ENCODE measurements around the gene NLGN4Y. TPM values are rescaled to one million over a fixed set of nuclear protein-coding genes. Genes with fewer than 3 reads are reported as not detected.

Gene NLGN4Y
- total and polyA plus RNA-seq, 7 donors: 0.30 to 0.65 (median 0.46) TPM; not detected in 4

DNA sequence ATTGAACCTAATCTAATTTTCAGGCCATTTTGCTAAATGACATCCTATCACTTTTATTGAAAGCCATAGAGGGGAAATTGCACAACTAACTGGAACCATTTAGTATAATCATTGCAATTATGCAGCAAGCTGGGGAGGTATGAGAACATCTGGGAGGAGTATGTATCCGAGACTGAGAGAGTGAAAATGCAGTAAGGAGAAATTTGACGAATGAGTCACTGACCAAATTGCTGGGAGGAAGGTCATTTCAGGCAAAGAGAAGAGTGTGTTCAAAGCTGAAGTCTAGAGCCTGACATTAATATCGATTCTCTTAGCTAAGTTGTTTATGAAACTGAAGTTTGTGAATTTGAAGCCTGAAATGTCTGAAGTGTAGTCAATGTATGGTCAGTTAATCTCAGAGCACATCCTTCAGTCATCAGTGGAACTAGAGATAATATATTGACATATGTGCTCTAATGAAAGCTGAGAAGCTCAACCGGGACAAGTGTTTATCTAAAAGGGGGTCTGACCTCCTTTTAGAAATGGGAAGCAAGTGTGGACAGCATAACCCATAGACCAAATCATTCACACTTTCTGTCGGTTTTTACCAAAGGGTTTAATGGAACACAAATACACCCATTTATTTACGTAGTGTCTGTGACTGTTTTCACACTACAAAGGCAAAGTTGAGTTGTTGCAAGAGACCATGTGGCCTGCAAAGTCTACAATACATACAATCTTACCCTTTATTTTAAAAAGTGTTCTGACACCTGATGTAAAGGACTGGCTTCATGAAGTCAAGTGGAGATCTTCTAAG lies 120.0 kb downstream of the NLGN4Y start:
- Histone ChIP-seq H3K27me3 (ENCODE audit: insufficient read depth in 3 of 3, low read length in 2 of 3) (no peaks in the 10 kb centered on the region), H3K4me3 (no peak overlapping the region), H3K4me1 (no peaks in the 10 kb centered on the region), H3K27ac (no peak overlapping the region), H3K36me3 (ENCODE audit: insufficient read depth in 1 of 2, low read depth in 1 of 2) (no peaks in the 10 kb centered on the region), H3K9me3 (no peaks in the 10 kb centered on the region)
- 41 to 51% methylated on average over 6 of the region's 6 CpGs; no CpG with 5 or more reads in 1 of the 3 donors for WGBS, 3 donors
- ATAC-seq: no peak
- DNase-seq: no peak
- no peak for TF ChIP-seq CTCF (IDR thresholded peaks at IDR 0.05)
- intact Hi-C loops (cut with DNase I): no loop called here

DNA sequence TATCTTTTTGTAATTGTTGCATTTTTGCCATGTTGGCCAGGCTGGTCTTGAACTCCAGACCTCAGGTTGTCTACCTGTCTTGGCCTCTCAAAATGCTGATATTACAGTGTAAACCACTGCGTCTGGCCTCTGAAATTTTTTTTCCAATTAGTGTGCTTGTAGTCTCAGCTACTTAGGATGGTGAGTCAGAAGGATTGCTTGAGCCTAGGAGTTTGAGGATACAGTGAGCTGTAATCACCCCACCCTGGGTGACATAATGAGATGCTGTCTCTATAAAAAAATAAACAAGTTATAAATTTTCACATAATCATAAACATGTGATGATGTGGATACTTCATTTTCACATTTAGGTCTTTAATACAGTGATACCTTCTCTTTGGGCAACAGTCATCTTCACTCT lies 154.9 kb downstream of the NLGN4Y start:
- no peak for DNase-seq
- no peaks in the 10 kb centered on the region for H3K27me3 ChIP-seq (ENCODE audit: insufficient read depth in 3 of 3, low read length in 2 of 3)
- no peaks in the 10 kb centered on the region for H3K9me3 ChIP-seq
- TF ChIP-seq CTCF (IDR thresholded peaks at IDR 0.05): no peak
- no peak for ATAC-seq
- intact Hi-C loops (cut with DNase I): no loop called here
- no peaks in the 10 kb centered on the region for H3K4me1 ChIP-seq
- H3K27ac ChIP-seq: no peak overlapping the region
- H3K4me3 ChIP-seq: no peak overlapping the region
- no peaks in the 10 kb centered on the region for H3K36me3 ChIP-seq (ENCODE audit: insufficient read depth in 1 of 2, low read depth in 1 of 2)
- WGBS, 3 donors: 84 to 92% methylated on average over 1 of the region's 1 CpG; no CpG with 5 or more reads in 1 of the 3 donors

GRCh38 chrY:14694543-14694942 lies 170.2 kb downstream of the NLGN4Y start:
- H3K27me3 ChIP-seq (ENCODE audit: insufficient read depth in 3 of 3, low read length in 2 of 3): no peaks in the 10 kb centered on the region
- H3K27ac ChIP-seq: no peak overlapping the region
- no peak overlapping the region for H3K4me3 ChIP-seq
- H3K36me3 ChIP-seq (ENCODE audit: insufficient read depth in 1 of 2, low read depth in 1 of 2): no peaks in the 10 kb centered on the region
- DNase-seq (no peak), ATAC-seq (no peak)
- no peaks in the 10 kb centered on the region for H3K9me3 ChIP-seq
- intact Hi-C loops (cut with DNase I): no loop called here
- TF ChIP-seq CTCF (IDR thresholded peaks at IDR 0.05): no peak
- H3K4me1 ChIP-seq: no peaks in the 10 kb centered on the region

- Histone ChIP-seq H3K36me3 (ENCODE audit: insufficient read depth in 1 of 2, low read depth in 1 of 2) (no peaks in the 10 kb centered on the region), H3K4me1 (no peaks in the 10 kb centered on the region), H3K9me3 (no peaks in the 10 kb centered on the region), H3K27ac (no peak overlapping the region), H3K4me3 (no peak overlapping the region), H3K27me3 (ENCODE audit: insufficient read depth in 3 of 3, low read length in 2 of 3) (no peaks in the 10 kb centered on the region)
- DNase-seq (no peak), ATAC-seq (no peak)
- TF ChIP-seq CTCF (IDR thresholded peaks at IDR 0.05): no peak
- intact Hi-C loops (cut with DNase I): no loop called here
Measured at GRCh38 chrY:14708158-14708557, 183.8 kb downstream of the NLGN4Y start.

DNA sequence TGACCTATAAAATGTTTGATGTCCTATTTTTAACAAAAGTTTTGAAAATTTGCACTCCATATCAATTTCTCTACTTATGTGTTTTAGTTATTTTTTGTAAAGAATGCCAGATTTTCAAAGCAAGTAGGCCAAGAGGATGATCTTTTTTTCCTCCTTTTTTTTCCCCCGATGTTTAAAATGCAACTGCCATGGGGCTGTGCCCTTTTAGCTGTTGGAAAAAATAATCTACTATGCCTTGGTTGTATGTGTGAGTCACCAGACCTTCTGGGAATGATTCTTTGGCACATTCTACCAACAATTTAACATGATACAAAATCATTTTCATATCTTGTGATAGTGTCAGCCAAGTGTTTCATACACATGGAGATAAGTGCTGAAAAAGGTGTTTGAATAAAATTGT lies 217.3 kb downstream of the NLGN4Y start:
- ATAC-seq (no peak), DNase-seq (no peak)
- Histone ChIP-seq H3K9me3 (no peaks in the 10 kb centered on the region), H3K4me3 (no peak overlapping the region), H3K27me3 (ENCODE audit: insufficient read depth in 3 of 3, low read length in 2 of 3) (no peaks in the 10 kb centered on the region), H3K4me1 (no peaks in the 10 kb centered on the region), H3K27ac (no peak overlapping the region), H3K36me3 (ENCODE audit: insufficient read depth in 1 of 2, low read depth in 1 of 2) (no peaks in the 10 kb centered on the region)
- 21 to 50% methylated on average over 1 of the region's 1 CpG; no CpG with 5 or more reads in 1 of the 3 donors for WGBS, 3 donors
- intact Hi-C loops (cut with DNase I): no loop called here
- no peak for TF ChIP-seq CTCF (IDR thresholded peaks at IDR 0.05)

All from psoas muscle (tissue), 8 donors.